ENCODE results near the gene ZNF23. TPM values are rescaled to one million over a fixed set of nuclear protein-coding genes. Genes with fewer than 3 reads are reported as not detected.
A peak's percentile ranks its signal among the peaks of the same experiment; 100 is the strongest.

ZNF23 gene
- total and polyA plus RNA-seq, 3 experiments from 2014 or later = 8.2 to 9.4 (median 9.2) TPM

DNA sequence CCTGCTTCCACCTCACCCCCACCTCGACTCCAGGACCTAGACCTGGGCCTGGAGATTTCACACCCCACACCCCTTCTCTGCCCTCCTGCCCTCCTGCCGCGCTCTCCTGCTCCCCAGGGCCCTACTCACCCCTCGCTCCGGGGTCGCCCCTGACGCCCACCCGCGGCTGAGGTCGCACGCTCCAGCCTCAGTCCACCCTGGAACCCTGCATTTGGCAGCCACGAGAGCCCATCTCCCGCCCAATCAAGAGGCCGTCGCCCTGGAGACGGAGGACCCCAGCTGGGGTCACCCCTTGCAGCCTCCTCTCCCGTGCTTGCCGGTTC lies 36.3 kb downstream of the ZNF23 start:
- Histone ChIP-seq H3K36me3 (ENCODE audit: insufficient read depth, low read length) (no peaks in the 10 kb centered on the region), H3K4me3 (ENCODE audit: low read length) (no peak overlapping the region), H3K4me1 (ENCODE audit: insufficient read depth, low read length) (no peaks in the 10 kb centered on the region), H3K9me3 (ENCODE audit: low read length) (no peaks in the 10 kb centered on the region), H3K27me3 (ENCODE audit: insufficient read depth, low read length, poor library complexity, severe bottlenecking) (peaks cover 9% of the 10 kb centered on the region), H3K27ac (ENCODE audit: low read depth, low read length) (no peak overlapping the region)
- CTCF ChIA-PET = interaction anchor here (1.4 to 2.3 kb wide), 3 partner anchors 13 to 139 kb away, joined by 3 to 8 read pairs (median 6); no protein-coding TSS in a partner anchor
- Mint-ChIP-seq H3K27me3 (peaks cover 16 to 29% of the 10 kb centered on the region in 2 donors), H3K4me1 (peaks cover 0 to 20% (median 12%) of the 10 kb centered on the region in 3 donors), H3K27ac (peak overlapping the region in 2 of 8 donors; percentile 58 to 84), H3K9me3 (peaks cover 0 to 3% (median 0%) of the 10 kb centered on the region in 5 donors), H3K4me3 (peak overlapping the region in 3 of 7 donors; percentile 74 to 85 (median 80)), H3K36me3 (peaks cover 0 to 1% (median 0%) of the 10 kb centered on the region in 3 donors)
- DNase-seq = no peak
- POLR2A ChIA-PET = no interaction called here

GRCh38 chr16:71424626-71425025 lies 37.4 kb downstream of the ZNF23 start:
- no peak for DNase-seq
- H3K27ac ChIP-seq (ENCODE audit: low read depth, low read length) = no peak overlapping the region
- Mint-ChIP-seq H3K4me1 (peaks cover 0 to 20% (median 12%) of the 10 kb centered on the region in 3 donors), H3K9me3 (peaks cover 0 to 3% (median 0%) of the 10 kb centered on the region in 5 donors), H3K27ac (peak overlapping the region in 1 of 8 donors; percentile 53), H3K4me3 (peak overlapping the region in 2 of 7 donors; percentile 80 to 85), H3K36me3 (peaks cover 0 to 1% (median 0%) of the 10 kb centered on the region in 3 donors), H3K27me3 (peaks cover 17 to 26% of the 10 kb centered on the region in 2 donors)
- H3K9me3 ChIP-seq (ENCODE audit: low read length) = no peaks in the 10 kb centered on the region
- ChIA-PET POLR2A (no interaction called here), CTCF (interaction anchor here (1.5 to 3.8 kb wide), 2 partner anchors 59 to 74 kb away, joined by 3 to 11 read pairs; no protein-coding TSS in a partner anchor)
- no peaks in the 10 kb centered on the region for H3K4me1 ChIP-seq (ENCODE audit: insufficient read depth, low read length)
- no peak overlapping the region for H3K4me3 ChIP-seq (ENCODE audit: low read length)
- H3K36me3 ChIP-seq (ENCODE audit: insufficient read depth, low read length) = no peaks in the 10 kb centered on the region
- H3K27me3 ChIP-seq (ENCODE audit: insufficient read depth, low read length, poor library complexity, severe bottlenecking) = peaks cover 9% of the 10 kb centered on the region

- H3K36me3 Mint-ChIP-seq = peaks cover 0 to 1% (median 0%) of the 10 kb centered on the region in 3 donors
- peaks cover 17 to 26% of the 10 kb centered on the region in 2 donors for H3K27me3 Mint-ChIP-seq
- ChIA-PET CTCF (interaction anchor here (3.8 kb wide), 1 partner anchor 75 kb away, joined by 11 read pairs; no protein-coding TSS in a partner anchor), POLR2A (no interaction called here)
- no peak for DNase-seq
- no peak overlapping the region for H3K27ac ChIP-seq (ENCODE audit: low read depth, low read length)
- H3K27ac Mint-ChIP-seq = no peak overlapping the region
- H3K9me3 Mint-ChIP-seq = peaks cover 0 to 3% (median 0%) of the 10 kb centered on the region in 5 donors
- H3K4me3 ChIP-seq (ENCODE audit: low read length) = no peak overlapping the region
- H3K36me3 ChIP-seq (ENCODE audit: insufficient read depth, low read length) = no peaks in the 10 kb centered on the region
- H3K4me3 Mint-ChIP-seq = peak overlapping the region in 1 of 7 donors; percentile 5
- H3K9me3 ChIP-seq (ENCODE audit: low read length) = no peaks in the 10 kb centered on the region
- peaks cover 9% of the 10 kb centered on the region for H3K27me3 ChIP-seq (ENCODE audit: insufficient read depth, low read length, poor library complexity, severe bottlenecking)
- H3K4me1 Mint-ChIP-seq = peaks cover 0 to 20% (median 12%) of the 10 kb centered on the region in 3 donors
- H3K4me1 ChIP-seq (ENCODE audit: insufficient read depth, low read length) = no peaks in the 10 kb centered on the region
Measured at GRCh38 chr16:71423865-71424264, 38.2 kb downstream of the ZNF23 start.

GRCh38 chr16:71423016-71423415 lies 39.0 kb downstream of the ZNF23 start:
- H3K9me3 Mint-ChIP-seq = peaks cover 0 to 1% (median 0%) of the 10 kb centered on the region in 5 donors
- Histone ChIP-seq H3K4me1 (ENCODE audit: insufficient read depth, low read length) (no peaks in the 10 kb centered on the region), H3K27me3 (ENCODE audit: insufficient read depth, low read length, poor library complexity, severe bottlenecking) (peaks cover 9% of the 10 kb centered on the region), H3K36me3 (ENCODE audit: insufficient read depth, low read length) (no peaks in the 10 kb centered on the region), H3K9me3 (ENCODE audit: low read length) (no peaks in the 10 kb centered on the region), H3K27ac (ENCODE audit: low read depth, low read length) (no peak overlapping the region), H3K4me3 (ENCODE audit: low read length) (no peak overlapping the region)
- DNase-seq = no peak
- POLR2A ChIA-PET = no interaction called here
- peaks cover 0 to 1% (median 0%) of the 10 kb centered on the region in 3 donors for H3K36me3 Mint-ChIP-seq
- CTCF ChIA-PET = interaction anchor here (1.4 to 3.8 kb wide), 3 partner anchors 10 to 76 kb away, joined by 5 to 11 read pairs (median 9); no protein-coding TSS in a partner anchor
- H3K27me3 Mint-ChIP-seq = peaks cover 17 to 32% of the 10 kb centered on the region in 2 donors
- no peak overlapping the region for H3K27ac Mint-ChIP-seq
- H3K4me1 Mint-ChIP-seq = peaks cover 0 to 20% (median 11%) of the 10 kb centered on the region in 3 donors
- no peak overlapping the region for H3K4me3 Mint-ChIP-seq

GRCh38 chr16:71421911-71422310 lies 40.1 kb downstream of the ZNF23 start:
- Histone ChIP-seq H3K9me3 (ENCODE audit: low read length) (no peaks in the 10 kb centered on the region), H3K27ac (ENCODE audit: low read depth, low read length) (no peak overlapping the region), H3K36me3 (ENCODE audit: insufficient read depth, low read length) (no peaks in the 10 kb centered on the region), H3K27me3 (ENCODE audit: insufficient read depth, low read length, poor library complexity, severe bottlenecking) (peaks cover 9% of the 10 kb centered on the region), H3K4me1 (ENCODE audit: insufficient read depth, low read length) (no peaks in the 10 kb centered on the region), H3K4me3 (ENCODE audit: low read length) (no peak overlapping the region)
- ChIA-PET POLR2A (no interaction called here), CTCF (interaction anchor here (1.0 to 3.8 kb wide), 4 partner anchors 9 to 77 kb away, joined by 4 to 11 read pairs (median 7); no protein-coding TSS in a partner anchor)
- Mint-ChIP-seq H3K4me1 (peaks cover 0 to 15% (median 10%) of the 10 kb centered on the region in 3 donors), H3K27ac (no peak overlapping the region), H3K36me3 (peaks cover 0 to 1% (median 0%) of the 10 kb centered on the region in 3 donors), H3K4me3 (no peak overlapping the region), H3K9me3 (no peaks in the 10 kb centered on the region), H3K27me3 (peaks cover 15 to 33% of the 10 kb centered on the region in 2 donors)
- no peak for DNase-seq

GRCh38 chr16:71414038-71414437 lies 48.0 kb downstream of the ZNF23 start:
- H3K4me1 Mint-ChIP-seq = peaks cover 4 to 10% (median 7%) of the 10 kb centered on the region in 3 donors
- no peaks in the 10 kb centered on the region for H3K36me3 Mint-ChIP-seq
- H3K27me3 Mint-ChIP-seq = peaks cover 5 to 45% of the 10 kb centered on the region in 2 donors
- no peak for DNase-seq
- no peak overlapping the region for H3K27ac Mint-ChIP-seq
- no peak overlapping the region for H3K27ac ChIP-seq (ENCODE audit: low read depth, low read length)
- H3K9me3 Mint-ChIP-seq = no peaks in the 10 kb centered on the region
- no peaks in the 10 kb centered on the region for H3K36me3 ChIP-seq (ENCODE audit: insufficient read depth, low read length)
- H3K4me1 ChIP-seq (ENCODE audit: insufficient read depth, low read length) = peaks cover 6% of the 10 kb centered on the region
- no peak overlapping the region for H3K4me3 Mint-ChIP-seq
- POLR2A ChIA-PET = no interaction called here
- CTCF ChIA-PET = interaction anchor here (1.2 to 5.1 kb wide), 3 partner anchors 8 to 86 kb away, joined by 3 to 68 read pairs (median 9); no protein-coding TSS in a partner anchor
- no peak overlapping the region for H3K4me3 ChIP-seq (ENCODE audit: low read length)
- no peaks in the 10 kb centered on the region for H3K27me3 ChIP-seq (ENCODE audit: insufficient read depth, low read length, poor library complexity, severe bottlenecking)
- no peaks in the 10 kb centered on the region for H3K9me3 ChIP-seq (ENCODE audit: low read length)

- Mint-ChIP-seq H3K27ac (no peak overlapping the region), H3K36me3 (no peaks in the 10 kb centered on the region), H3K9me3 (no peaks in the 10 kb centered on the region), H3K4me1 (peaks cover 4 to 10% (median 8%) of the 10 kb centered on the region in 3 donors), H3K27me3 (peaks cover 5 to 46% of the 10 kb centered on the region in 2 donors), H3K4me3 (no peak overlapping the region)
- H3K4me1 ChIP-seq (ENCODE audit: insufficient read depth, low read length) = peaks cover 6% of the 10 kb centered on the region
- H3K4me3 ChIP-seq (ENCODE audit: low read length) = no peak overlapping the region
- ChIA-PET POLR2A (no interaction called here), CTCF (interaction anchor here (0.7 to 5.1 kb wide), 21 partner anchors 9 to 198 kb away, joined by 3 to 68 read pairs (median 3); partner anchors contain the start of gene CMTR2)
- H3K9me3 ChIP-seq (ENCODE audit: low read length) = no peaks in the 10 kb centered on the region
- H3K27me3 ChIP-seq (ENCODE audit: insufficient read depth, low read length, poor library complexity, severe bottlenecking) = no peaks in the 10 kb centered on the region
- no peak overlapping the region for H3K27ac ChIP-seq (ENCODE audit: low read depth, low read length)
- DNase-seq = no peak
- no peaks in the 10 kb centered on the region for H3K36me3 ChIP-seq (ENCODE audit: insufficient read depth, low read length)
Measured at GRCh38 chr16:71413341-71413740, 48.7 kb downstream of the ZNF23 start.

Data from CD8-positive, alpha-beta memory T cell (primary cell).